Body of pancreas (tissue), 4 donors: ENCODE measurements around the gene DLG1.

Source experiments
- CTCF ChIP-seq, 7 experiments: fragments of 450-650 bp in 4 of 7; fragments of 200-600 bp in 3 of 7; sonication (generic) in 3 of 7; IDR thresholded peaks; one replicate each; pipeline ENCODE4 v1.5.1; 2016 to 2019; ENCODE audit warnings: antibody characterized with exemption in 7 of 7
- POLR2A ChIP-seq, 3 donors: fragments of 450-650 bp; IDR thresholded peaks; one replicate each; pipeline ENCODE4 v1.6.1; 2016; ENCODE audit warnings: antibody characterized with exemption in 3 of 3, mild to moderate bottlenecking in 2 of 3

DNA sequence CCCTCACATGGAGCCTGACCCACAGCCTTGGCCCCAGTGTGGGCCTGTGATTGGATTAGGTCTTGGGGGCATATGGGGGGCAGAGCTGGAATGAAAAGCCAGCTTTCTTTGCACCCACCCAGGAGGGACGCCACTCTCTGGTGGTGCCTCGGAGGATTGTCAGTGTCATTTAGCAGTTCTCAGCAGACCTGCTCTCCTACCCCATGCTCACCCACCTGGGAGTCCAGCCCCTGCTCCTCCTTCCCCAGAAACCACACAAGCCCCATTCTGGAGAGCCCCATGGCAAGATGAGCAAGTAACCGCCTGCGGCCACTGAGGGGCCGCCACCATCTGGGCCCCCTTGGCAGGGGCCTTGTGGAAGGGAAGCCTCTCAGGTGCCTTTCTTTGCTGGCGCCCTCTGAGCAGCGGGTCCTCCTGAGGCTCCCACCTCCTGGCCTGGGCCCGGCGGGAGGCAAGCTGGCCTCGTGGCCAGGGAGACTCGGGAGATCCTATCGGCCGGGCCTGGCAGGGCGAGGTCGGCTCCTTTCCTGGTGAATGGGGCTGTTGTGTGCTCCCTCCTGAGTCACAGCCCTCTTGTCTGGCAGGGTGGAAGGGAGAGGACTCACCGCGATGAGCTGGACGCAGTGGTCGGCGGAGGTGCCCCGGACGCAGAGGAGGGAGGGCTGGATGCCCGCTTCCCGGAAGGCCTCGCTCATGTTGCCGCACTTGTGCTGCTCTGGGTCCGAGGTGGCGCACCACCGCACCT is 271.1 kb downstream of the DLG1 start:
- TF ChIP-seq POLR2A (IDR thresholded peaks at IDR 0.05) (no peak), CTCF (IDR thresholded peaks at IDR 0.05) (no peak)
